Kidney (tissue), 14 donors: ENCODE results near the gene NCAPD2. TPM values are rescaled to one million over a fixed set of nuclear protein-coding genes. Genes with fewer than 3 reads are reported as not detected.

Source experiments
- DNase-seq, 5 donors: peaks; one replicate each; pipeline ENCODE4 v3.0.0-alpha.2; 2013 to 2020
- FAIRE-seq: peaks from 2 replicates; lab custom pipeline; 2012; peaks lifted over from hg19 to GRCh38; lab: Jason Lieb, UNC
- H3K27ac ChIP-seq, 2 donors: one replicate each; pipeline ENCODE4 v1.7.0; 2013; ENCODE audit warnings: low read depth in 2 of 2, low read length in 2 of 2, inconsistent platforms in 1 of 2
- H3K27me3 ChIP-seq: one replicate; pipeline ENCODE4 v1.7.1; 2013; ENCODE audit warnings: low read length, inconsistent platforms; ENCODE audit not compliant: control insufficient read depth, insufficient read depth
- H3K36me3 ChIP-seq, 3 donors: one replicate each; pipeline versions ENCODE4 v1.7.0 to v1.7.1; 2013; ENCODE audit warnings: low read length in 3 of 3, control low read depth in 1 of 3, inconsistent platforms in 1 of 3; ENCODE audit not compliant: insufficient read depth in 3 of 3, control insufficient read depth in 2 of 3
- H3K4me1 ChIP-seq, 3 donors: one replicate each; pipeline versions ENCODE4 v1.7.0 to v1.7.1; 2013; ENCODE audit warnings: low read length in 3 of 3, inconsistent platforms in 1 of 3, low read depth in 1 of 3; ENCODE audit not compliant: control insufficient read depth in 2 of 3, insufficient read depth in 2 of 3
- H3K4me3 ChIP-seq, 3 donors: one replicate each; pipeline versions ENCODE4 v1.7.0 to v1.8.1; 2013; ENCODE audit warnings: low read length in 3 of 3, control low read depth in 1 of 3, inconsistent platforms in 1 of 3
- H3K9ac ChIP-seq, 3 donors: one replicate each; pipeline versions ENCODE4 v1.7.0 to v1.7.1; 2013; ENCODE audit warnings: low read length in 3 of 3, control low read depth in 1 of 3, inconsistent platforms in 1 of 3
- H3K9me3 ChIP-seq, 3 donors: one replicate each; pipeline versions ENCODE4 v1.7.0 to v1.7.1; 2013; ENCODE audit warnings: low read length in 3 of 3, control low read depth in 1 of 3, inconsistent platforms in 1 of 3; ENCODE audit not compliant: control insufficient read depth in 2 of 3, insufficient read depth in 1 of 3
- CTCF ChIP-seq: IDR thresholded peaks from 3 replicates; pipeline ENCODE4 v1.5.1; 2012; ENCODE audit warnings: mild to moderate bottlenecking, moderate library complexity, borderline replicate concordance; ENCODE audit not compliant: insufficient read depth; ENCODE audit errors: extremely low read depth
- intact Hi-C: fragments of 100-400 bp; cut with DNase I; formaldehyde crosslinking; loops from one replicate; pipeline ENCODE4 v1.11.1; 2022
- polyA plus RNA-seq: library from polyadenylated mRNA; stranded (reverse); fragments of 350-450 nt; fragmentation: Illumina TruSeq; extraction: RNeasy Lipid Tissue Mini Kit (QIAGEN cat#74804); gene quantifications from one replicate; pipeline ENCODE4 v1.2.3, GENCODE V29; 2014; ENCODE audit warnings: low read depth, low replicate concordance; ENCODE audit not compliant: insufficient read depth
- total RNA-seq: library from RNA; stranded (reverse); fragmentation: NEBNext Ultra II Directional; extraction: Animal tissue kit (Norgen Biotek cat#: 25700); gene quantifications from one replicate; pipeline ENCODE4 v1.2.1, GENCODE V29; 2021
- donor health status: control.
- donor health status: control.
- donor health status: control.
- donor health status: control.
- donor health status: control.
- donor health status: DM: yes; HTN: yes; CAD: no.
- donor health status: Normal renal cell carcinoma (clear cell type).

NCAPD2 gene
- total and polyA plus RNA-seq, 2 donors from 2014 or later, result 4.5 to 23.4 TPM

- no peak for TF ChIP-seq CTCF
- Histone ChIP-seq H3K9ac (no peak overlapping the region), H3K4me3 (no peak overlapping the region), H3K27me3 (no peaks in the 10 kb centered on the region), H3K27ac (no peak overlapping the region), H3K9me3 (no peaks in the 10 kb centered on the region), H3K36me3 (peaks cover 2 to 25% (median 25%) of the 10 kb centered on the region in 3 donors), H3K4me1 (peaks cover 0 to 9% (median 5%) of the 10 kb centered on the region in 3 donors)
- intact Hi-C loops, result no loop called here
- FAIRE-seq, result no peak
- no peak for DNase-seq
Measured at GRCh38 chr12:6569312-6569711, 75.4 kb downstream of the NCAPD2 start.

GRCh38 chr12:6569786-6570185 is 75.9 kb downstream of the NCAPD2 start:
- FAIRE-seq, result no peak
- intact Hi-C loops, result no loop called here

GRCh38 chr12:6570264-6570887 is 76.5 kb downstream of the NCAPD2 start:
- FAIRE-seq (no peak), DNase-seq (peak in 4 of 5 donors; percentile 34 to 62 (median 57))
- TF ChIP-seq CTCF, result peak; percentile 35
- Histone ChIP-seq H3K9ac (no peak overlapping the region), H3K9me3 (no peaks in the 10 kb centered on the region), H3K4me3 (no peak overlapping the region), H3K36me3 (peaks cover 2 to 34% (median 28%) of the 10 kb centered on the region in 3 donors), H3K27me3 (no peaks in the 10 kb centered on the region), H3K27ac (no peak overlapping the region), H3K4me1 (peaks cover 0 to 9% (median 5%) of the 10 kb centered on the region in 3 donors)
- intact Hi-C loops, result no loop called here

More at GRCh38 chr12:6569786-6570185, 75.9 kb downstream of the NCAPD2 start:
- H3K36me3 ChIP-seq, result peaks cover 2 to 28% (median 28%) of the 10 kb centered on the region in 3 donors
- no peak overlapping the region for H3K4me3 ChIP-seq
- DNase-seq, result peak in 1 of 5 donors; percentile 16
- peaks cover 0 to 9% (median 5%) of the 10 kb centered on the region in 3 donors for H3K4me1 ChIP-seq
- H3K9me3 ChIP-seq, result no peaks in the 10 kb centered on the region
- no peak overlapping the region for H3K27ac ChIP-seq
- no peaks in the 10 kb centered on the region for H3K27me3 ChIP-seq
- TF ChIP-seq CTCF, result no peak
- H3K9ac ChIP-seq, result no peak overlapping the region

- Histone ChIP-seq H3K27me3 (no peaks in the 10 kb centered on the region), H3K9me3 (no peaks in the 10 kb centered on the region), H3K4me3 (no peak overlapping the region), H3K4me1 (no peaks in the 10 kb centered on the region), H3K27ac (no peak overlapping the region), H3K36me3 (peaks cover 12 to 59% (median 40%) of the 10 kb centered on the region in 3 donors), H3K9ac (no peak overlapping the region)
- TF ChIP-seq CTCF, result no peak
- no peak for FAIRE-seq
- intact Hi-C loops, result no loop called here
- no peak for DNase-seq
Measured at GRCh38 chr12:6573001-6573400, 79.1 kb downstream of the NCAPD2 start.
